HCT116 (cell line): Measurements from ENCODE around the gene THSD7B.

ENCODE experiments used
- JUND ChIP-seq: IDR thresholded peaks from 2 replicates; pipeline ENCODE4 v1.6.1; 2012
- SIN3A ChIP-seq: IDR thresholded peaks from 2 replicates; pipeline ENCODE4 v1.6.1; 2012; ENCODE audit warnings: low read depth

DNA sequence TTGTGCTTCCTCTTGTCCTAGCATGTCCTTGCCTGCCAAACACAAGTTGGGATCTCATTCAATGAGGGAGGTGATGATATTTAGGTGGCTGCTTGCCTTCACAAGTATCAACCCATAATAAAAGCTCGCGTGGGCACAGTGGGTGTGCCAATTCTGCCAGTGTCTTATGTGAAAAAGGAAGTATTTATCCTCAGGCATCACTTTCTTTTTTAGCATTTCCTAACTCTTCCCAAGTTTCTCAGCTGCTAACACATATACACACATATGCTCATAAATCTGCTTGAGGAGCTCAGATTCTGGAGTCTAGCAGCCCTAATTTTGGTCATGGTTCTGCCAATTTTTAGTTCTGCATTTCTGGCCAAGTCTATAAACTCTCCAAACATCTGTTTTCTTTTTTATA, 879.4 kb downstream of the THSD7B start:
- TF ChIP-seq JUND, result no peak
- no peak for TF ChIP-seq SIN3A
